Activated CD4-positive, alpha-beta T cell treated with anti-CD3 and anti-CD28 coated beads for 36 hours (primary cell): ENCODE measurements around the gene KRTAP5-3. TPM values are rescaled to one million over a fixed set of nuclear protein-coding genes. Genes with fewer than 3 reads are reported as not detected.
"Not testable (repeated sequence)": the region's sequence is repeated elsewhere in the genome, so short reads cannot be mapped to it uniquely, and the experiment has no call there.

Experiments
- ATAC-seq: fragments of 200-7000 bp; cut with Tn5 transposase; one replicate; pipeline ENCODE4 v1.10.0; 2021; ENCODE audit warnings: mild to moderate bottlenecking, moderate library complexity
- CTCF ChIA-PET: fragments of 350-600 bp; sonication (Branson Sonifier 250); formaldehyde crosslinking; loops from one replicate; lab custom pipeline; 2021; ENCODE audit warnings: antibody characterized with exemption; lab: Charles Lee
- POLR2A ChIA-PET: fragments of 350-600 bp; sonication (Branson Sonifier 250); formaldehyde crosslinking; loops from one replicate; lab custom pipeline; 2021; ENCODE audit warnings: antibody characterized with exemption, inconsistent platforms; lab: Charles Lee
- DNase-seq: peaks from one replicate; pipeline ENCODE4 v3.0.0-alpha.2; 2020
- H3K27ac Mint-ChIP-seq: one replicate; pipeline ENCODE4 v1.8.0; 2021; ENCODE audit warnings: mixed read lengths
- H3K27me3 Mint-ChIP-seq: one replicate; pipeline ENCODE4 v1.8.0; 2021; ENCODE audit warnings: mixed read lengths
- H3K36me3 Mint-ChIP-seq: one replicate; pipeline ENCODE4 v1.8.0; 2021; ENCODE audit warnings: low read depth, mixed read lengths
- H3K4me1 Mint-ChIP-seq: one replicate; pipeline ENCODE4 v1.8.0; 2021; ENCODE audit warnings: mixed read lengths
- H3K4me3 Mint-ChIP-seq: one replicate; pipeline ENCODE4 v1.8.0; 2021; ENCODE audit warnings: mild to moderate bottlenecking, moderate library complexity, mixed read lengths
- H3K9me3 Mint-ChIP-seq: one replicate; pipeline ENCODE4 v1.8.0; 2021; ENCODE audit warnings: low read depth, mixed read lengths
- intact Hi-C, 2 experiments: fragments of 100-400 bp; cut with DNase I in 1 of 2; cut with micrococcal nuclease in 1 of 2; formaldehyde crosslinking; loops; one replicate each; pipeline versions ENCODE4 v1.14.2 to v1.15.1; 2022 to 2024; cut with DNase I, micrococcal nuclease
- total RNA-seq, 2 experiments: library from RNA; stranded (reverse); gene quantifications; one replicate each; pipeline ENCODE4 v1.2.3, GENCODE V29; 2021

KRTAP5-3 gene
- total RNA-seq, 2 experiments from 2014 or later: not detected

DNA sequence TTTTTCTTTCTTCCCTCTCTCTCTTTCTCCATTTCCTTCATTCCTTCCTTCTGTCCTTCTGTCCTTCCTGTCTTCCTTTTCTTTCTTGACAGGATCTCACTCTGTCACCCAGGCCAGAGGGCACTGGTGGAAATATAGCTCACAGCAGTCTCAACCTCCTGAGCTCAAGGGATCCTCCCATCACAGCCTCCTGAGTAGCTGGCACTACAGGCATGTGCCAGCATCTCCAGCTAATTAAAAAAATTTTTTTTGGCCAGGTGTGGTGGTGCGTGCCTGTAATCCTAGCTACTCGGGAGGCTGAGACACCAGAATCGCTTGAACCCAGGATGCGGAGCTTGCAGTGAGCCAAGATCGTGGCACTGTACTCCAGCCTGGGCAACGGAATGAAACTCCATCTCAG is 31.4 kb downstream of the KRTAP5-3 start:
- ATAC-seq (no peak), DNase-seq (no peak)
- Mint-ChIP-seq H3K36me3 (no peaks in the 10 kb centered on the region), H3K4me1 (peaks cover 5% of the 10 kb centered on the region), H3K9me3 (peaks cover 6% of the 10 kb centered on the region), H3K27me3 (peaks cover 2% of the 10 kb centered on the region), H3K4me3 (no peak overlapping the region), H3K27ac (no peak overlapping the region)
- ChIA-PET POLR2A (no interaction called here), CTCF (interaction anchor here (0.9 to 3.2 kb wide), 3 partner anchors 13 to 30 kb away, joined by 3 to 31 read pairs (median 5); no protein-coding TSS in a partner anchor)
- intact Hi-C loops: loop anchor here in 1 of 2 experiments (10.0 kb wide), 1 partner anchor 312 kb away; no protein-coding TSS in a partner anchor

DNA sequence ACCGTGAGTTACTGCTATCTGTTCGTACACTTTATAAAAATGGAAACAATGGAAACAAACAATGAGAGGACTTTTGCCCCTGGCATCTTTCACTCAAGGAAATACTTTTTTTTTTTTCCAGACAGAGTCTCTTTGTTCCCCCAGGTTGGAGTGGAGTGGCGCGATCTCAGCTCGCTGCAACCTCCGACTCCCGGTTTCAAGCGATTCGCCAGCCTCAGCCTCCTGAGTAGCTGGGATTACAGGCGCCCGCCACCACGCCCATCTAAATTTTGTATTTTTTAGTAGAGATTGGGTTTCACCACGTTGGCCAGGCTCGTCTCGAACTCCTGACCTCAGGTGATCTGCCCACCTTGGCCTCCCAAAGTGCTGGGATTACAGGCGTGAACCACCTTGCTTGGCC is 32.5 kb downstream of the KRTAP5-3 start:
- ATAC-seq, H3K4me1 Mint-ChIP-seq, H3K4me3 Mint-ChIP-seq, H3K36me3 Mint-ChIP-seq, H3K27ac Mint-ChIP-seq, H3K9me3 Mint-ChIP-seq, POLR2A ChIA-PET, DNase-seq, H3K27me3 Mint-ChIP-seq: not testable (repeated sequence)
- intact Hi-C loops: loop anchor here in 1 of 2 experiments (2.0 to 10.0 kb wide), 2 partner anchors 311 to 373 kb away; no protein-coding TSS in a partner anchor
- CTCF ChIA-PET: interaction anchor here (1.0 to 3.9 kb wide), 10 partner anchors 14 to 64 kb away, joined by 3 to 46 read pairs (median 4); no protein-coding TSS in a partner anchor

DNA sequence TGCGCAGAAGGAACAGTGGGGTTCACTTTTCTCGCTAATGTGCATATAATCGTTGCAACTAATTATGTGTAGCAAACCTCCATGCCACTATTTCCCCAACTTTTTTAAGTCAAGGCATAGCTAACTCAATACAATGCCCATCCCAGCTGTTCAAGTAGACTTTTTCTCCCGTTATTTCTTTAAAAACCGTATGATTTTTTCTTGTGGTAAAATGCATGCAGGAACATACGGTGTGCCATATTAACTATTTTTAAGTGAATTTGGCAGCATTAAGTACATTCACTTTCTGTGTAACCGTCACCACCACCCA is 33.4 kb downstream of the KRTAP5-3 start:
- intact Hi-C loops: loop anchor here (1.0 to 10.0 kb wide), 13 partner anchors 28 to 648 kb away; partner anchors contain the start of genes AP2A2 (in 1 of the 2) and LSP1 (in 1 of the 2)
- Mint-ChIP-seq H3K27me3 (peaks cover 2% of the 10 kb centered on the region), H3K4me3 (no peak overlapping the region), H3K4me1 (peaks cover 9% of the 10 kb centered on the region), H3K36me3 (no peaks in the 10 kb centered on the region), H3K9me3 (peaks cover 6% of the 10 kb centered on the region), H3K27ac (no peak overlapping the region)
- ChIA-PET CTCF (interaction anchor here (0.5 to 3.9 kb wide), 37 partner anchors 10 to 350 kb away, joined by 3 to 46 read pairs (median 4); partner anchors contain the start of genes BRSK2, KRTAP5-1 and KRTAP5-2), POLR2A (no interaction called here)
- no peak for DNase-seq
- no peak for ATAC-seq

DNA sequence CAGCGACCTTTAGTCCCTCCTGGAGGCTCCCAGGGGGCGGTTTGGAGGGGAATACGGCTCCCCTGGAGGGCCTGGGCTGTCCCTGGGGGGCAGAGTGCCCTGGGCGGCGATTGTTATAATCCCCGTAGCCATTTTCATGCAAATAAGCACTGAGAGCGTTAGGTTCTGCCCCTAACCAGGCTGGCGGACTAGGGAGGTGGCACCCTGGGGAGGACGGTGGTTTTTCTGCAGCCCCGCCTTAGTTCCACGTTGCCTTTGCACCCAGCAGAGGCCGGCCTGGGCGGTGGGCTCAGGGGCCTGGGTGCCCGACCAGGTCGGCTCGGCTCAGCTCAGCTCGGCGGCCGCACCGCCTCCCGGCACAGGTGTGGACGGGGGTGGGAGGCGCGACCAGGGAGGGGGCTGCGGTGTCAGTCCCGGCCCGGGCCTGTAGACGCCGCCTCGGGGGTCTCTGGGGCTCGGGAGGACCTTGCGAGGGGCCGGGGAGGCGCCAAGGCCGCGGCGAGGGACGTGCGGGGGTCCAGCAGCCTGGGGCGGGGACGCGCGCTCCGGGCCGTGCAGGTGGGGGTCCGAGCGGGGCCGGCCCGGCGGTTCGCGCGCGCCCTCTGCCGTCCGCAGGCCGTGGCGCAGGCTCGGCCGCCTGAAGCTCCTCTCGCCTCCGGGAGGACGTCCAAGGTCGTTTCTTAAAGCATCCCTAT is 33.9 kb downstream of the KRTAP5-3 start:
- intact Hi-C loops: loop anchor here (1.0 to 10.0 kb wide), 13 partner anchors 27 to 647 kb away; partner anchors contain the start of genes AP2A2 (in 1 of the 2) and LSP1 (in 1 of the 2)

DNA sequence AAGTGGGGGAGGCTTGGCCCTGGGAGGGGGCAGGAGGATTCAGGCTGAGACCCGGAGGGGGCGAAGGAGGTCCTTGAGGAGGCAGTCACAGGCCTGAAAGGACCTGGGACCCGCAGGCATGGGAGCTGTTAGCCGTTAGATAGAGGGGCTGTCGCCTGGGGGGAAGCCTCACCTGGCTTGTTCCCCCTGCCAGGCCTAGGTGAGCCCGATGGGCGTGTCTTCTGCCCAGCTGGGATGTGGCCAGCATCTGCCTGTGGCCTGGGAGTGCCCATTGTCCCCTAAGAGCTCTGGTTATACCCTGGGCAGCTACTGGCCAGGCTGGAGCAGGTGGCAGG is 34.4 kb downstream of the KRTAP5-3 start:
- no peak for DNase-seq

More for the DNA sequence above, 33.9 kb downstream of the KRTAP5-3 start:
- peaks cover 6% of the 10 kb centered on the region for H3K9me3 Mint-ChIP-seq
- CTCF ChIA-PET: interaction anchor here (0.6 to 3.9 kb wide), 37 partner anchors 9 to 349 kb away, joined by 3 to 46 read pairs (median 4); partner anchors contain the start of genes BRSK2, KRTAP5-1 and KRTAP5-2
- H3K4me1 Mint-ChIP-seq: peaks cover 9% of the 10 kb centered on the region
- H3K27ac Mint-ChIP-seq: no peak overlapping the region
- no peaks in the 10 kb centered on the region for H3K36me3 Mint-ChIP-seq
- DNase-seq (peak; percentile 74), ATAC-seq (peak; percentile 57)
- POLR2A ChIA-PET: no interaction called here
- no peak overlapping the region for H3K4me3 Mint-ChIP-seq
- H3K27me3 Mint-ChIP-seq: peaks cover 2% of the 10 kb centered on the region

DNA sequence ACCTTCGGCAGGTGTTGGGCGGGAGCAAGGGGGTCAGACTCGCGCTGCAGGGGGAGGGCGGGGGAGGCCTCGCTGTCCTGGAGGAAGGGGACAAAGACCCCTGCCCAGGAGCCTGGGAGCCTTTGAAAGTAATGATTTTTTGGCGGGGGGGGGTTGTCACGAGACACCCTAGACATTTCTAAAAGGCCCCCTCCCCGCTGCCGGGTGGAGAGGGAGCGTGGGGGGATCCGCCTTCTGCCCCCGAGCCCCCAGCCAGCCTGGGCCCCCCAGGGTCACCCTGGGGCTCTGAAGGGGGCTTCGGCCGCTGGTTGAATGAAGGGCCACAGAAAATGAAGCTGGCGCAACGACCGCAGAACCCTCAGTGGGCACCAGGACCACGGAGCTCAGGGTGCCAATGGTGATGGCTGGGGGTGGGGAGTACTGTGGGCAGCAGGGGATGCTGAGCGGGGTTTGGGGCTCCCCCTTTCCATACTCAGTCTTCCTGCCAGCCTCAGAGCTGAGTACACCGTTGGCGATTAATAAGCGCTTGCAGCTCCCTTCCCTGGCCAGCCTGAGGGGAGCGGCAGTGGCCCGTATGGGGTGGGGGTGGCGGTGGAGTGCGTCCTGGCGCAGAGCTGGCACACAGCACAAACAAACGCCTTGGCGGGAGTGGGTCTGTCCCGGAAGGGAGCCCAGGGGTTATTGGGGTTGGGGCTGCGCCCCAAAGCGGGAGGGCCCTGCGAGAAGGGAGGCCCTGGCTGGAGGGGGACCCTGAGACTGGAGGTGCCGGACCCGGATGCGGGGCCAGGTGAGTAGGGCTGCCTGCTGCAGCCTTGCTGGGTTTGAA is 35.0 kb downstream of the KRTAP5-3 start:
- ChIA-PET POLR2A (no interaction called here), CTCF (interaction anchor here (0.6 to 3.9 kb wide), 7 partner anchors 8 to 61 kb away, joined by 3 to 46 read pairs (median 7); no protein-coding TSS in a partner anchor)
- H3K4me3 Mint-ChIP-seq: peak overlapping the region; percentile 51
- no peaks in the 10 kb centered on the region for H3K36me3 Mint-ChIP-seq
- peaks cover 3% of the 10 kb centered on the region for H3K9me3 Mint-ChIP-seq
- peaks cover 9% of the 10 kb centered on the region for H3K4me1 Mint-ChIP-seq
- ATAC-seq: peak; percentile 19
- intact Hi-C loops: loop anchor here (2.0 to 10.0 kb wide), 7 partner anchors 36 to 826 kb away; partner anchors contain the start of genes AP2A2 (in 1 of the 2), LSP1 (in 1 of the 2) and TALDO1 (in 1 of the 2)
- DNase-seq: peak; percentile 58
- no peak overlapping the region for H3K27ac Mint-ChIP-seq
- H3K27me3 Mint-ChIP-seq: peaks cover 2% of the 10 kb centered on the region

More for the DNA sequence above, 34.4 kb downstream of the KRTAP5-3 start:
- Mint-ChIP-seq H3K27me3 (peaks cover 2% of the 10 kb centered on the region), H3K27ac (no peak overlapping the region), H3K4me1 (peaks cover 9% of the 10 kb centered on the region), H3K9me3 (peaks cover 6% of the 10 kb centered on the region), H3K36me3 (no peaks in the 10 kb centered on the region), H3K4me3 (peak overlapping the region; percentile 51)
- ChIA-PET CTCF (interaction anchor here (0.6 to 3.9 kb wide), 8 partner anchors 9 to 311 kb away, joined by 3 to 46 read pairs (median 5); no protein-coding TSS in a partner anchor), POLR2A (no interaction called here)
- ATAC-seq: no peak
- intact Hi-C loops: loop anchor here (1.0 to 10.0 kb wide), 14 partner anchors 27 to 827 kb away; partner anchors contain the start of genes AP2A2 (in 1 of the 2), LSP1 (in 1 of the 2) and TALDO1 (in 1 of the 2)

DNA sequence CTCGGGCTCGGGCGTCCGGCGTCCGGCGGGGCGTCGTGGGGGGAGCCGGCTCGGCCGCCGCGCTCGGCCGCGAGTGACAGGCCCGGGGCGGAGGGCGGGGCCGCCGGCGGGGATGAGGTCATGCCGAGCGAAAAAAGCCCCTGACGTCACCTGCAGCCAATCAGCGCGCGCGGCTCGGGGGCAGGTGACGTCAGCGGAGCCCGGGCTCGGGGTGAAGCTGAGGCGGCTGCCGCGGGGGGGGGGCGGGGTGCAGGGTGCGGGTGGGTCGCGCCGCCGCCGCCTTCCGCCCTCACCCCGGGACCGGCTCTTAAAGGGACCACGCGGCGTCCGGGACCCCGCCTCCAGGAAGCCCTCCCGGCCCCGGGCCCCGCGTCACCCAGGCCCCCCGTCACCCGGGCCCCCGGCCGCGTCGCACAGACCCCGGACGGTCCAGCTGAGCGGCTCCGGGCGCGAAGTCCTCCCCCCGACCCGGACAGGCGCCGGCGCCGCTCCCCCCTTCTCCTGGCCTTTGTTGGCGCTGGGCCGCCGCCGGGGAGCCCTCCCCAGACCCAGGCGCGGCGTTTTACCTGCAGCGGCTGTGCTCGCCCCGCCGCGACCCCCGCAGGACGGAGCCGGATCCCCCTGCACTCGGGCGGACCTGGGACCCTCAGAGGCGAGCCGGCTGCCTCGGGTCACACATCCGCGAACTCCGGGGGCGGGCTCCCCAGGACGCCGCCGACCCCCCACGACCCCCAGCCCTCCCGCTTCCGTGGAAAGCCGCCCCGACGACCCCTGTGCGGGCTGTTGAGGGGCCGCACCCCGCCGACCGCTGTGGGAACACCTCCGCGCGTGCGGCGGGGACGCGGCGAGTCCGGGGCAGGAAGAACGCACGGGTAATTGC is 35.8 kb downstream of the KRTAP5-3 start, which contains the start of gene DUSP8:
Gene DUSP8, minus strand, starts transcription at position 75 of the 880 bp plus-strand sequence. CDS start 6,445 bp downstream, outside the sequence.
- Mint-ChIP-seq H3K4me3 (peak within 1 kb of the TSS; percentile 51), H3K4me1 (peaks cover 9% of the 10 kb centered on the region), H3K27me3 (peaks cover 2% of the 10 kb centered on the region), H3K36me3 (no peaks in the 10 kb centered on the region), H3K27ac (no peak within 1 kb of the TSS), H3K9me3 (no peaks in the 10 kb centered on the region)
- intact Hi-C loops: loop anchor here (1.0 to 10.0 kb wide), 12 partner anchors 35 to 826 kb away; partner anchors contain the start of genes AP2A2 (in 1 of the 2), BRSK2 (in 1 of the 2), LSP1 (in 1 of the 2) and POLR2L (in 1 of the 2)
- DNase-seq (peak; percentile 96), ATAC-seq (peak; percentile 64)
- ChIA-PET CTCF (interaction anchor here (3.9 kb wide), 1 partner anchor 26 kb away, joined by 46 read pairs; no protein-coding TSS in a partner anchor), POLR2A (no interaction called here)

DNA sequence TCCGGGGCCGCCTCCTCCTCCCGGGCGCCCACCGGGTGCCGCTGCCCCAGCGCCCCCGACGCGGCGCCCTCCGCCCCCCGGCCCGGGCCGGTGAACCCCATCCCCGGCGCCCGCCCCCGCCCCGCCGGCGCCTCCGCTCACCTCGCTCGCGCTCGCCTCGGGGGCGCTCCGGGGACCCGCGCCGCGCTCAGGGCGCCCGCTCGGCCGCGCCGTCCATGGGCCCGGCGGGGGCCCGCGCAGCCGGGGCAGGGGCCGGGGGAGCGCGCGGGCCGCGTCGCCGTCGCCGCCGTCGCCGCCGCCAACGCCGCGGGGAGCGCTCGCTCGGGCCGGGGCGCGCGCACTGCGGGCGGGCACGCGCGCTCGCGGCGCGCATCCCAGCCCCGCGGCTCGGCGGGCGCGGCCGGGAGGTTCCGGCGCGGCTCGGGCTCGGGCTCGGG is 36.5 kb downstream of the KRTAP5-3 start:
- Mint-ChIP-seq H3K27ac (no peak overlapping the region), H3K4me3 (no peak overlapping the region), H3K36me3 (no peaks in the 10 kb centered on the region), H3K9me3 (no peaks in the 10 kb centered on the region), H3K4me1 (peaks cover 9% of the 10 kb centered on the region), H3K27me3 (peaks cover 2% of the 10 kb centered on the region)
- CTCF ChIA-PET: no interaction called here
- intact Hi-C loops: loop anchor here (1.0 to 10.0 kb wide), 12 partner anchors 34 to 825 kb away; partner anchors contain the start of genes AP2A2 (in 1 of the 2), BRSK2 (in 1 of the 2), LSP1 (in 1 of the 2) and POLR2L (in 1 of the 2)
- no peak for DNase-seq
- POLR2A ChIA-PET: no interaction called here
- peak; percentile 15 for ATAC-seq

DNA sequence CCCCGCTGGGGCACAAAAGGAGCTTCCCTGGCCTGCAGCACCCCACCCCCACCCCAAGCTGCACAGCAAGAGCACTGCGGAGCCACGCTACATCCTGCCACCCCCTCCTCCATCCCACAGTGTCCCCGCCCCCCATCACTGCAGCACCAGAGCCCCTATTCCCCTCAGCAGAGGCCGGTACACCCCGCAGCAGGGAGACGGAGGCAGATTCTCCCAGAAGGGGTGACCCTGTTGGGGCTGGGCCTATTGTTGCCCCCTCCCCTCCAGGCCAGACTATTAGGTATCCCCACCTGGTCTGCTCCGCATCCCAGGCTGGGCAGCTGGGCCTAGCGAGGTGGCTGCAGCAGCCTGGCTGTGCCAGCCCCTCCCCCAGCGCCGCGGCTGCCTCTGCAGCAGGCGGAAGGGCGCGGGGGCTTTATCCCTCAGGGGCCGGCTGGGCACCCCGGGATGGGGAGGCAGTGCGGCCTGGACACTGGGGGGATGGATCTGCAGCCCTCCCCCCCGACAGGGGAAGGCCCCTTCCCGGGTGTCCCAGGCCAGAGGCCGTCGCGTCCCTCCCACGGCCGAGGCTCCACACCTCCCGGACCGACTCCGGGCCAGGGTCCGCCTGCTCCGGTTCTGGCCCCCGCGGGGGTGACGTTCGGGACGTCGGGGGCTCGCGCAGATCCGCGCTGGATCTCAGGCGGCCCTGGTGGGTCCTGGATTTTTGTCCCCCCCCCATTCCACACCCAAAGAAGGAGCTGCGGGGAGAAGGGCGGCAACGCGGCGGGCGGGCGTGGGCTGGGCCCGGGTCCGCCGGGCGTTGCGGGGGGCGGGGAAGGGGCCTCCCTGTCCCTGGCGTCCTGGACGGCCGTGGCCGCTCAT is 37.1 kb downstream of the KRTAP5-3 start:
- ATAC-seq: no peak
- Mint-ChIP-seq H3K36me3 (no peaks in the 10 kb centered on the region), H3K4me3 (peak overlapping the region; percentile 48), H3K9me3 (no peaks in the 10 kb centered on the region), H3K27ac (no peak overlapping the region), H3K27me3 (peaks cover 2% of the 10 kb centered on the region), H3K4me1 (peaks cover 9% of the 10 kb centered on the region)
- intact Hi-C loops: loop anchor here (5.0 to 10.0 kb wide), 6 partner anchors 34 to 644 kb away; partner anchors contain the start of genes AP2A2 (in 1 of the 2) and LSP1 (in 1 of the 2)
- ChIA-PET POLR2A (no interaction called here), CTCF (no interaction called here)
- peak; percentile 52 for DNase-seq
